HepG2 (cell line): Measurements from ENCODE around the gene PIP5KL1. TPM values are rescaled to one million over a fixed set of nuclear protein-coding genes. Genes with fewer than 3 reads are reported as not detected.

Source experiments
- CREBL2 ChIP-seq: sonication (generic); formaldehyde crosslinking; IDR thresholded peaks from 2 replicates; pipeline ENCODE4 v1.8.1; 2023; ENCODE audit warnings: missing genetic modification reagents, mild to moderate bottlenecking, borderline replicate concordance
- EEA1 ChIP-seq: sonication (generic); formaldehyde crosslinking; IDR thresholded peaks from 2 replicates; pipeline ENCODE4 v1.5.1; 2020; ENCODE audit warnings: mild to moderate bottlenecking, missing genetic modification reagents, borderline replicate concordance
- HDAC2 ChIP-seq: sonication (generic); formaldehyde crosslinking; IDR thresholded peaks from 2 replicates; pipeline ENCODE4 v1.4.0; 2020; ENCODE audit warnings: missing genetic modification reagents
- HOMEZ ChIP-seq: IDR thresholded peaks from 2 replicates; pipeline ENCODE4 v1.6.1; 2016; ENCODE audit warnings: low read depth
- KDM5A ChIP-seq: fragments of 200-600 bp; sonication (generic); IDR thresholded peaks from 2 replicates; pipeline ENCODE4 v1.7.0; 2018; ENCODE audit warnings: antibody characterized with exemption, mild to moderate bottlenecking, low read length, borderline replicate concordance
- NAIF1 ChIP-seq: sonication (generic); formaldehyde crosslinking; IDR thresholded peaks from 2 replicates; pipeline ENCODE4 v1.5.0; 2020; ENCODE audit warnings: mild to moderate bottlenecking, missing genetic modification reagents, borderline replicate concordance
- NR3C1 ChIP-seq: sonication (generic); formaldehyde crosslinking; IDR thresholded peaks from 2 replicates; pipeline ENCODE4 v1.4.0; 2020; ENCODE audit warnings: missing genetic modification reagents
- PATZ1 ChIP-seq: sonication (generic); formaldehyde crosslinking; IDR thresholded peaks from 2 replicates; pipeline ENCODE4 v1.4.0; 2020; ENCODE audit warnings: missing genetic modification reagents
- PHF21A ChIP-seq: sonication (generic); formaldehyde crosslinking; IDR thresholded peaks from 2 replicates; pipeline ENCODE4 v1.5.0; 2020; ENCODE audit warnings: mild to moderate bottlenecking, missing genetic modification reagents
- POLR2G ChIP-seq: fragments of 200-400 bp; formaldehyde crosslinking; IDR thresholded peaks from 2 replicates; pipeline ENCODE4 v1.6.1; 2018; ENCODE audit warnings: mild to moderate bottlenecking, low read depth, low read length, moderate library complexity
- PRPF4 ChIP-seq: fragments of 200-400 bp; formaldehyde crosslinking; IDR thresholded peaks from 2 replicates; pipeline ENCODE4 v1.6.1; 2016; ENCODE audit warnings: low read length, low read depth; ENCODE audit not compliant: poor library complexity, severe bottlenecking
- RBFOX2 ChIP-seq: fragments of 200-400 bp; formaldehyde crosslinking; IDR thresholded peaks from 2 replicates; pipeline ENCODE4 v1.6.1; 2017; ENCODE audit warnings: low read depth, mild to moderate bottlenecking, low read length
- RBM22 ChIP-seq: fragments of 200-400 bp; formaldehyde crosslinking; optimal IDR thresholded peaks from 2 replicates; pipeline ENCODE3; 2017; ENCODE audit warnings: mild to moderate bottlenecking, low read length, moderate library complexity
- SMAD3 ChIP-seq: sonication (generic); formaldehyde crosslinking; IDR thresholded peaks from 2 replicates; pipeline ENCODE4 v1.4.0; 2020; ENCODE audit warnings: missing genetic modification reagents
- SPEN ChIP-seq: sonication (generic); formaldehyde crosslinking; IDR thresholded peaks from 2 replicates; pipeline ENCODE4 v1.5.1; 2020; ENCODE audit warnings: low read depth, mild to moderate bottlenecking, missing genetic modification reagents
- TMF1 ChIP-seq: sonication (generic); formaldehyde crosslinking; IDR thresholded peaks from 2 replicates; pipeline ENCODE4 v1.8.1; 2022; ENCODE audit warnings: low read depth, missing genetic modification reagents
- ZNF317 ChIP-seq: sonication (generic); formaldehyde crosslinking; IDR thresholded peaks from 2 replicates; pipeline ENCODE4 v1.5.0; 2020; ENCODE audit warnings: mild to moderate bottlenecking, missing genetic modification reagents
- ZNF574 ChIP-seq: sonication (generic); formaldehyde crosslinking; IDR thresholded peaks from 2 replicates; pipeline ENCODE4 v1.4.0; 2020; ENCODE audit warnings: missing genetic modification reagents
- ZNF576 ChIP-seq: sonication (generic); formaldehyde crosslinking; IDR thresholded peaks from 2 replicates; pipeline ENCODE4 v1.4.0; 2020; ENCODE audit warnings: mild to moderate bottlenecking, missing genetic modification reagents
- polyA plus RNA-seq, 8 experiments: library from polyadenylated mRNA; depleted of rRNA in 3 of 8; stranded (reverse) in 7 of 8; unstranded in 1 of 8; fragments of >200 nt; fragmentation: Illumina TruSeq in 4 of 8; extraction: Trizol in 4 of 8; gene quantifications; 2 replicates each; pipeline versions ENCODE4 v1.2.1 to v1.2.3, GENCODE V29; 2011 to 2016; ENCODE audit warnings: low read depth in 4 of 8, missing spikeins in 1 of 8, mixed read lengths in 1 of 8; ENCODE audit not compliant: insufficient read depth in 1 of 8
- total RNA-seq, 5 experiments: library from RNA; depleted of rRNA; stranded (reverse); fragments of >200 nt; fragmentation: Illumina TruSeq; extraction: Trizol; gene quantifications; 2 replicates each; pipeline ENCODE4 v1.2.3, GENCODE V29; 2016; ENCODE audit warnings: low read depth in 1 of 5

PIP5KL1 gene
- total and polyA plus RNA-seq, 2 of the 13 experiments (the other 11 are each of a cell fraction or from before 2014, with no cell fraction given) = 0.20 to 0.49 TPM

GRCh38 chr9:127941062-127941960 lies 10.7 kb upstream of the PIP5KL1 start (continued):
- TF ChIP-seq PATZ1 (CRISPR knock-in tag) (no peak), HDAC2 (CRISPR knock-in tag) (no peak), SMAD3 (CRISPR knock-in tag) (no peak), SPEN (no peak), PHF21A (CRISPR knock-in tag) (no peak), TMF1 (0 out of 2 replicates have a peak, but pooled peaks have one; percentile 7), KDM5A (no peak), ZNF317 (CRISPR knock-in tag) (no peak), NR3C1 (CRISPR knock-in tag) (no peak), HOMEZ (CRISPR knock-in tag) (no peak), EEA1 (CRISPR knock-in tag) (no peak), PRPF4 (no peak), CREBL2 (CRISPR knock-in tag) (no peak), ZNF576 (CRISPR knock-in tag) (no peak), RBM22 (peak; percentile 76), POLR2G (peak; percentile 56; the same call in 1 of the 2 replicates), ZNF574 (CRISPR knock-in tag) (no peak), NAIF1 (CRISPR knock-in tag) (no peak), RBFOX2 (peak; percentile 18; the same call in 1 of the 2 replicates)
